Muscle layer of duodenum (tissue), 2 donors: ENCODE data around the gene YIPF6.

Experiments used
- H3K27ac ChIP-seq: one replicate; pipeline ENCODE4 v1.7.0; 2013; ENCODE audit warnings: mild to moderate bottlenecking, low read length
- H3K27me3 ChIP-seq: one replicate; pipeline ENCODE4 v1.7.0; 2013; ENCODE audit warnings: low read depth, mild to moderate bottlenecking, control low read depth, low read length
- H3K36me3 ChIP-seq, 2 donors: one replicate each; pipeline ENCODE4 v1.7.0; 2013; ENCODE audit warnings: low read length in 2 of 2, control low read depth in 1 of 2, mild to moderate bottlenecking in 1 of 2; ENCODE audit not compliant: insufficient read depth in 2 of 2, control insufficient read depth in 1 of 2
- H3K4me1 ChIP-seq, 2 donors: one replicate each; pipeline ENCODE4 v1.7.0; 2013; ENCODE audit warnings: low read length in 2 of 2, mild to moderate bottlenecking in 2 of 2, control low read depth in 1 of 2, moderate library complexity in 1 of 2; ENCODE audit not compliant: insufficient read depth in 2 of 2, control insufficient read depth in 1 of 2
- H3K4me3 ChIP-seq, 2 donors: one replicate each; pipeline ENCODE4 v1.7.0; 2013; ENCODE audit warnings: low read length in 2 of 2, low read depth in 1 of 2, mild to moderate bottlenecking in 1 of 2
- H3K9me3 ChIP-seq, 2 donors: one replicate each; pipeline ENCODE4 v1.7.0; 2013; ENCODE audit warnings: low read length in 2 of 2, control low read depth in 1 of 2, mild to moderate bottlenecking in 1 of 2; ENCODE audit not compliant: control insufficient read depth in 1 of 2
- donor health status: healthy.

Gene YIPF6

GRCh38 chrX:68498508-68499379 is at the start of gene YIPF6:
Gene YIPF6 (plus strand): TSS chrX:68499051. CDS start chrX:68499067, 16 bp downstream.
- Histone ChIP-seq H3K4me1 (peaks cover 0 to 13% of the 10 kb centered on the region in 2 donors), H3K27me3 (no peaks in the 10 kb centered on the region), H3K36me3 (no peaks in the 10 kb centered on the region), H3K9me3 (no peaks in the 10 kb centered on the region), H3K27ac (peak within 1 kb of the TSS; percentile 92), H3K4me3 (peak within 1 kb of the TSS; percentile 76 to 92)

GRCh38 chrX:68451720-68452119 is 47.1 kb upstream of the YIPF6 start:
- Histone ChIP-seq H3K27ac (no peak overlapping the region), H3K4me3 (no peak overlapping the region), H3K27me3 (no peaks in the 10 kb centered on the region), H3K4me1 (no peaks in the 10 kb centered on the region), H3K9me3 (no peaks in the 10 kb centered on the region), H3K36me3 (no peaks in the 10 kb centered on the region)

- Histone ChIP-seq H3K27ac (no peak overlapping the region), H3K4me1 (no peaks in the 10 kb centered on the region), H3K27me3 (no peaks in the 10 kb centered on the region), H3K4me3 (no peak overlapping the region), H3K36me3 (no peaks in the 10 kb centered on the region), H3K9me3 (no peaks in the 10 kb centered on the region)
Measured at GRCh38 chrX:68454476-68455150, 44.2 kb upstream of the YIPF6 start.

- H3K4me3 ChIP-seq, result no peak overlapping the region
- H3K9me3 ChIP-seq, result no peaks in the 10 kb centered on the region
- no peaks in the 10 kb centered on the region for H3K36me3 ChIP-seq
- no peak overlapping the region for H3K27ac ChIP-seq
- H3K4me1 ChIP-seq, result no peaks in the 10 kb centered on the region
- no peaks in the 10 kb centered on the region for H3K27me3 ChIP-seq
Measured at GRCh38 chrX:68455151-68455510, 43.7 kb upstream of the YIPF6 start.

- no peaks in the 10 kb centered on the region for H3K36me3 ChIP-seq
Measured at GRCh38 chrX:68461093-68461492, 37.8 kb upstream of the YIPF6 start.

GRCh38 chrX:68461576-68461975 is 37.3 kb upstream of the YIPF6 start:
- no peak overlapping the region for H3K27ac ChIP-seq
- no peak overlapping the region for H3K4me3 ChIP-seq
- H3K36me3 ChIP-seq, result no peaks in the 10 kb centered on the region
- no peaks in the 10 kb centered on the region for H3K4me1 ChIP-seq
- no peaks in the 10 kb centered on the region for H3K9me3 ChIP-seq
- H3K27me3 ChIP-seq, result no peaks in the 10 kb centered on the region

More at GRCh38 chrX:68461093-68461492, 37.8 kb upstream of the YIPF6 start:
- no peaks in the 10 kb centered on the region for H3K27me3 ChIP-seq
- H3K9me3 ChIP-seq, result no peaks in the 10 kb centered on the region
- H3K4me1 ChIP-seq, result no peaks in the 10 kb centered on the region
- no peak overlapping the region for H3K4me3 ChIP-seq
- no peak overlapping the region for H3K27ac ChIP-seq

- no peaks in the 10 kb centered on the region for H3K4me1 ChIP-seq
- H3K36me3 ChIP-seq, result no peaks in the 10 kb centered on the region
- no peak overlapping the region for H3K27ac ChIP-seq
- no peaks in the 10 kb centered on the region for H3K9me3 ChIP-seq
- H3K4me3 ChIP-seq, result no peak overlapping the region
- no peaks in the 10 kb centered on the region for H3K27me3 ChIP-seq
Measured at GRCh38 chrX:68462197-68462596, 36.7 kb upstream of the YIPF6 start.

GRCh38 chrX:68462653-68463052 is 36.2 kb upstream of the YIPF6 start:
- Histone ChIP-seq H3K4me3 (no peak overlapping the region), H3K9me3 (no peaks in the 10 kb centered on the region), H3K4me1 (no peaks in the 10 kb centered on the region), H3K27ac (no peak overlapping the region), H3K36me3 (no peaks in the 10 kb centered on the region), H3K27me3 (no peaks in the 10 kb centered on the region)

- no peak overlapping the region for H3K4me3 ChIP-seq
Measured at GRCh38 chrX:68463880-68464279, 35.0 kb upstream of the YIPF6 start.

GRCh38 chrX:68464796-68465195 is 34.1 kb upstream of the YIPF6 start:
- Histone ChIP-seq H3K27me3 (no peaks in the 10 kb centered on the region), H3K36me3 (no peaks in the 10 kb centered on the region), H3K4me3 (no peak overlapping the region), H3K27ac (no peak overlapping the region), H3K9me3 (no peaks in the 10 kb centered on the region), H3K4me1 (no peaks in the 10 kb centered on the region)

More at GRCh38 chrX:68463880-68464279, 35.0 kb upstream of the YIPF6 start:
- H3K27ac ChIP-seq, result no peak overlapping the region
- H3K9me3 ChIP-seq, result no peaks in the 10 kb centered on the region
- no peaks in the 10 kb centered on the region for H3K4me1 ChIP-seq
- no peaks in the 10 kb centered on the region for H3K27me3 ChIP-seq
- no peaks in the 10 kb centered on the region for H3K36me3 ChIP-seq

GRCh38 chrX:68480969-68481368 is 17.9 kb upstream of the YIPF6 start:
- Histone ChIP-seq H3K4me1 (no peaks in the 10 kb centered on the region), H3K27me3 (no peaks in the 10 kb centered on the region), H3K9me3 (no peaks in the 10 kb centered on the region), H3K4me3 (no peak overlapping the region), H3K36me3 (no peaks in the 10 kb centered on the region), H3K27ac (no peak overlapping the region)
